Esophagus squamous epithelium (tissue), 5 donors: ENCODE measurements around the gene YBX2. TPM values are rescaled to one million over a fixed set of nuclear protein-coding genes. Genes with fewer than 3 reads are reported as not detected.
A peak's percentile ranks its signal among the peaks of the same experiment; 100 is the strongest.

Experiments used
- DNase-seq: peaks from one replicate; lab custom pipeline; 2025; lab: John Stamatoyannopoulos, UW
- H3K27ac ChIP-seq, 4 donors: fragments of 200-600 bp; sonication (generic); one replicate each; pipeline ENCODE4 v1.5.1; 2016 to 2019; ENCODE audit warnings: mild to moderate bottlenecking in 1 of 4
- H3K27me3 ChIP-seq, 4 donors: fragments of 200-600 bp; sonication (generic); 1 replicate in 3 of 4; 2 replicates in 1 of 4; pipeline versions ENCODE4 v1.5.1 to v1.6.0; 2017 to 2021; ENCODE audit warnings: antibody characterized with exemption in 1 of 4
- H3K36me3 ChIP-seq, 3 donors: fragments of 200-600 bp; sonication (generic); one replicate each; pipeline ENCODE4 v1.5.1; 2016 to 2019
- H3K4me1 ChIP-seq, 3 donors: fragments of 200-600 bp; sonication (generic); one replicate each; pipeline ENCODE4 v1.5.1; 2017 to 2019
- H3K4me3 ChIP-seq, 4 donors: fragments of 200-600 bp; sonication (generic); 1 replicate in 3 of 4; 2 replicates in 1 of 4; pipeline ENCODE4 v1.5.1; 2016 to 2019; ENCODE audit warnings: mild to moderate bottlenecking in 2 of 4, moderate library complexity in 1 of 4
- H3K9me3 ChIP-seq, 3 donors: fragments of 200-600 bp; sonication (generic); one replicate each; pipeline ENCODE4 v1.5.1; 2016 to 2019
- CTCF ChIP-seq, 6 experiments: fragments of 450-650 bp in 4 of 6; fragments of 200-600 bp in 2 of 6; sonication (generic) in 2 of 6; IDR thresholded peaks; one replicate each; pipeline ENCODE4 v1.5.1; 2016 to 2019; ENCODE audit warnings: antibody characterized with exemption in 6 of 6, mild to moderate bottlenecking in 4 of 6, moderate library complexity in 4 of 6
- POLR2A ChIP-seq, 4 donors: fragments of 450-650 bp; IDR thresholded peaks; one replicate each; pipeline ENCODE4 v1.6.1; 2017; ENCODE audit warnings: antibody characterized with exemption in 4 of 4, mild to moderate bottlenecking in 4 of 4, moderate library complexity in 3 of 4
- WGBS, 2 donors: methylation state at CpG; one replicate each; pipeline ENCODE4 v1.1.5; 2018; 5-methylcytosine and 5-hydroxymethylcytosine counted together
- intact Hi-C: fragments of 100-400 bp; cut with DNase I; formaldehyde crosslinking; loops from one replicate; pipeline ENCODE4 v1.15.0; 2022
- total RNA-seq, 4 donors: library from RNA; depleted of rRNA; stranded (reverse); fragments of >200 nt; gene quantifications; one replicate each; pipeline ENCODE4 v1.1.0, GENCODE V29; 2016
- donor health status: DM: yes; HTN: yes; CAD: no.

Gene YBX2
- total RNA-seq, 4 donors from 2014 or later: 0.44 to 3.8 (median 2.3) TPM

GRCh38 chr17:7253082-7253481, 41.4 kb downstream of the YBX2 start:
- intact Hi-C loops: no loop called here
- TF ChIP-seq POLR2A (IDR thresholded peaks at IDR 0.05) (no peak), CTCF (IDR thresholded peaks at IDR 0.05) (no peak)

GRCh38 chr17:7252176-7253043, 42.0 kb downstream of the YBX2 start, which contains the start of gene ELP5:
TSS of gene ELP5 (plus strand) at chr17:7252215. CDS start at chr17:7252551, 336 bp downstream.
- Histone ChIP-seq H3K9me3 (no peaks in the 10 kb centered on the region), H3K4me1 (peaks cover 28 to 53% (median 31%) of the 10 kb centered on the region in 3 donors), H3K27ac (peak within 1 kb of the TSS; percentile 96 to 100 (median 98)), H3K4me3 (peak within 1 kb of the TSS; percentile 89 to 99 (median 96)), H3K27me3 (no peaks in the 10 kb centered on the region), H3K36me3 (peaks cover under 1 to 41% (median 20%) of the 10 kb centered on the region in 3 donors)
- 4 to 18% methylated on average over 3 to 15 of the region's 55 CpGs for WGBS, 2 donors
- intact Hi-C loops: no loop called here
- peak; percentile 76 for DNase-seq
- TF ChIP-seq POLR2A (IDR thresholded peaks at IDR 0.05): peak in 2 of 4 donors; percentile 42 to 65
- TF ChIP-seq CTCF (IDR thresholded peaks at IDR 0.05): peak in 4 of 6 experiments; percentile 4 to 25 (median 14)

More at GRCh38 chr17:7253082-7253481, 41.4 kb downstream of the YBX2 start:
- 63 to 68% methylated on average over 5 of the region's 5 CpGs for WGBS, 2 donors
- Histone ChIP-seq H3K27ac (peak overlapping the region; percentile 96 to 100 (median 98)), H3K27me3 (no peaks in the 10 kb centered on the region), H3K9me3 (no peaks in the 10 kb centered on the region), H3K4me3 (peak overlapping the region; percentile 89 to 99 (median 96)), H3K36me3 (peaks cover 6 to 42% (median 26%) of the 10 kb centered on the region in 3 donors), H3K4me1 (peaks cover 28 to 46% (median 31%) of the 10 kb centered on the region in 3 donors)
- DNase-seq: no peak

- no peaks in the 10 kb centered on the region for H3K27me3 ChIP-seq
- peak within 1 kb of the TSS; percentile 96 to 100 (median 98) for H3K27ac ChIP-seq
- WGBS, 2 donors: 1 to 4% methylated on average over 5 to 17 of the region's 41 CpGs
- H3K4me1 ChIP-seq: peaks cover 28 to 60% (median 34%) of the 10 kb centered on the region in 3 donors
- intact Hi-C loops: no loop called here
- peak within 1 kb of the TSS; percentile 89 to 99 (median 96) for H3K4me3 ChIP-seq
- no peaks in the 10 kb centered on the region for H3K9me3 ChIP-seq
- H3K36me3 ChIP-seq: peaks cover 3 to 39% (median 18%) of the 10 kb centered on the region in 3 donors
- TF ChIP-seq POLR2A (IDR thresholded peaks at IDR 0.05) (peak in 1 of 4 donors; percentile 73), CTCF (IDR thresholded peaks at IDR 0.05) (no peak)
- peak; percentile 93 for DNase-seq
These were observed 42.7 kb downstream of the YBX2 start, which contains the start of gene CTDNEP1 for GRCh38 chr17:7251661-7252175. TSS of gene CTDNEP1 (minus strand) at chr17:7251734. CDS start at chr17:7251296, 438 bp downstream.

- no peaks in the 10 kb centered on the region for H3K27me3 ChIP-seq
- H3K9me3 ChIP-seq: no peaks in the 10 kb centered on the region
- no peak for TF ChIP-seq CTCF (IDR thresholded peaks at IDR 0.05)
- TF ChIP-seq POLR2A (IDR thresholded peaks at IDR 0.05): no peak
- intact Hi-C loops: no loop called here
- WGBS, 2 donors: 0% methylated on average over 5 to 12 of the region's 55 CpGs
- H3K4me1 ChIP-seq: peaks cover 28 to 63% (median 37%) of the 10 kb centered on the region in 3 donors
- peak overlapping the region; percentile 96 to 100 (median 98) for H3K27ac ChIP-seq
- H3K4me3 ChIP-seq: peak overlapping the region; percentile 89 to 99 (median 96)
- DNase-seq: no peak
- peaks cover 11 to 39% (median 19%) of the 10 kb centered on the region in 3 donors for H3K36me3 ChIP-seq
These were observed 43.5 kb downstream of the YBX2 start for GRCh38 chr17:7250695-7251627.
